Osteoblast (primary cell): Measurements from ENCODE around the gene TCF4. TPM values are rescaled to one million over a fixed set of nuclear protein-coding genes. Genes with fewer than 3 reads are reported as not detected.

Source experiments
- DNase-seq: peaks from one replicate; pipeline ENCODE4 v3.0.0; 2011; ENCODE audit warnings: low spot score, mixed read lengths; ENCODE audit not compliant: insufficient read length; ENCODE audit errors: missing footprints
- H2AFZ ChIP-seq: 2 replicates; pipeline ENCODE4 v1.6.0; 2011; ENCODE audit warnings: mild to moderate bottlenecking, low read length
- H3K27ac ChIP-seq: 2 replicates; pipeline ENCODE4 v1.5.1; 2011; ENCODE audit warnings: mild to moderate bottlenecking, low read depth, low read length, moderate library complexity
- H3K27me3 ChIP-seq: 2 replicates; pipeline ENCODE4 v1.6.0; 2012; ENCODE audit warnings: mild to moderate bottlenecking, control low read depth, inconsistent platforms, low read length, moderate library complexity; ENCODE audit not compliant: insufficient read depth
- H3K36me3 ChIP-seq: 2 replicates; pipeline ENCODE4 v1.5.1; 2011; ENCODE audit warnings: mild to moderate bottlenecking, low read length, control low read depth, moderate library complexity; ENCODE audit not compliant: insufficient read depth
- H3K4me1 ChIP-seq: 2 replicates; pipeline ENCODE4 v1.5.1; 2011; ENCODE audit warnings: mild to moderate bottlenecking, low read length, control low read depth, moderate library complexity; ENCODE audit not compliant: insufficient read depth
- H3K4me2 ChIP-seq: 2 replicates; pipeline ENCODE4 v1.6.0; 2011; ENCODE audit warnings: mild to moderate bottlenecking, low read length; ENCODE audit not compliant: insufficient read depth
- H3K4me3 ChIP-seq: fragments of 200-600 bp; sonication (generic); 3 replicates; pipeline ENCODE4 v1.5.1; 2012; ENCODE audit warnings: mild to moderate bottlenecking, low read length, inconsistent platforms; ENCODE audit not compliant: insufficient read depth
- H3K79me2 ChIP-seq: 2 replicates; pipeline ENCODE4 v1.6.0; 2012; ENCODE audit warnings: mild to moderate bottlenecking, low read length, control low read depth, inconsistent platforms; ENCODE audit not compliant: insufficient read depth
- H3K9me3 ChIP-seq: 2 replicates; pipeline ENCODE4 v1.5.1; 2011; ENCODE audit warnings: low read depth, low read length, control low read depth
- H4K20me1 ChIP-seq: 2 replicates; pipeline ENCODE4 v1.6.0; 2012; ENCODE audit warnings: mild to moderate bottlenecking, low read length, control low read depth; ENCODE audit not compliant: insufficient read depth
- total RNA-seq: library from RNA; depleted of rRNA; stranded (reverse); fragments of >200 nt; gene quantifications from 2 replicates; pipeline ENCODE4 v1.2.3, GENCODE V29; 2012
- TF ChIP-seq, protein P1 (sequence below): IDR thresholded peaks from 2 replicates; pipeline ENCODE4 v1.5.1; 2011; ENCODE audit warnings: mild to moderate bottlenecking, low read depth, low read length, moderate library complexity; ENCODE audit errors: extremely low read depth

Gene TCF4
- total RNA-seq, 1 donor, result 87.2 TPM

- H3K36me3 ChIP-seq, result no peaks in the 10 kb centered on the region
- no peaks in the 10 kb centered on the region for H3K79me2 ChIP-seq
- H3K4me1 ChIP-seq, result peaks cover 9% of the 10 kb centered on the region
- DNase-seq, result no peak
- no peak overlapping the region for H2AFZ ChIP-seq
- no peak overlapping the region for H3K27ac ChIP-seq
- TF ChIP-seq, protein P1, sequence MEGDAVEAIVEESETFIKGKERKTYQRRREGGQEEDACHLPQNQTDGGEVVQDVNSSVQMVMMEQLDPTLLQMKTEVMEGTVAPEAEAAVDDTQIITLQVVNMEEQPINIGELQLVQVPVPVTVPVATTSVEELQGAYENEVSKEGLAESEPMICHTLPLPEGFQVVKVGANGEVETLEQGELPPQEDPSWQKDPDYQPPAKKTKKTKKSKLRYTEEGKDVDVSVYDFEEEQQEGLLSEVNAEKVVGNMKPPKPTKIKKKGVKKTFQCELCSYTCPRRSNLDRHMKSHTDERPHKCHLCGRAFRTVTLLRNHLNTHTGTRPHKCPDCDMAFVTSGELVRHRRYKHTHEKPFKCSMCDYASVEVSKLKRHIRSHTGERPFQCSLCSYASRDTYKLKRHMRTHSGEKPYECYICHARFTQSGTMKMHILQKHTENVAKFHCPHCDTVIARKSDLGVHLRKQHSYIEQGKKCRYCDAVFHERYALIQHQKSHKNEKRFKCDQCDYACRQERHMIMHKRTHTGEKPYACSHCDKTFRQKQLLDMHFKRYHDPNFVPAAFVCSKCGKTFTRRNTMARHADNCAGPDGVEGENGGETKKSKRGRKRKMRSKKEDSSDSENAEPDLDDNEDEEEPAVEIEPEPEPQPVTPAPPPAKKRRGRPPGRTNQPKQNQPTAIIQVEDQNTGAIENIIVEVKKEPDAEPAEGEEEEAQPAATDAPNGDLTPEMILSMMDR, result peak; percentile 64
- no peak overlapping the region for H3K4me2 ChIP-seq
- no peaks in the 10 kb centered on the region for H3K27me3 ChIP-seq
- no peaks in the 10 kb centered on the region for H4K20me1 ChIP-seq
- no peak overlapping the region for H3K4me3 ChIP-seq
- H3K9me3 ChIP-seq, result no peaks in the 10 kb centered on the region
Measured at GRCh38 chr18:55343396-55344073, 244.5 kb downstream of the TCF4 start.

DNA sequence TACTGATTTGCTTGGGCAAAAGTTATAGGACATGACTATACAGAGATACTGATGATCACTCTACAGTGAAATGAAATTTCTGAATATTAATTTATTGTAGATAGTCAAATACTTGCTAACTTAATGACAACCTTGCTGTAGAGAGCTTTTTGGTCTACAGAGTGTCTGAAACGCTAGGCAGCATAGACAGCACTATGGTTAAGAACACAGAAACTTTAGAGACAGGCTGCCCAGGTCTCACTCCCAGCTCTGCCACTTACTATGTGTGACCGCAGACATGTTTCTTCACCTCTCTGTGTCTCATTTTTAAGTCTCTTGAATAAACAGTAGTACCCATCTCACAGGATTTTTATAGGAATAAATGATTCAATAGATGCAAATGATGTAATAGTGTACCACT lies 247.0 kb downstream of the TCF4 start:
- Histone ChIP-seq H3K27ac (no peak overlapping the region), H3K27me3 (no peaks in the 10 kb centered on the region), H3K79me2 (no peaks in the 10 kb centered on the region), H3K4me1 (peaks cover 19% of the 10 kb centered on the region), H3K36me3 (no peaks in the 10 kb centered on the region), H3K4me3 (no peak overlapping the region), H4K20me1 (no peaks in the 10 kb centered on the region), H2AFZ (no peak overlapping the region), H3K4me2 (no peak overlapping the region), H3K9me3 (no peaks in the 10 kb centered on the region)
- TF ChIP-seq, protein P1, result no peak
- DNase-seq, result no peak

GRCh38 chr18:55339990-55340389 lies 248.0 kb downstream of the TCF4 start:
- Histone ChIP-seq H4K20me1 (no peaks in the 10 kb centered on the region), H2AFZ (no peak overlapping the region), H3K4me3 (no peak overlapping the region), H3K27me3 (no peaks in the 10 kb centered on the region), H3K27ac (no peak overlapping the region), H3K4me1 (peaks cover 19% of the 10 kb centered on the region), H3K79me2 (no peaks in the 10 kb centered on the region), H3K36me3 (no peaks in the 10 kb centered on the region), H3K9me3 (no peaks in the 10 kb centered on the region), H3K4me2 (no peak overlapping the region)
- no peak for DNase-seq
- TF ChIP-seq, protein P1, result no peak

DNA sequence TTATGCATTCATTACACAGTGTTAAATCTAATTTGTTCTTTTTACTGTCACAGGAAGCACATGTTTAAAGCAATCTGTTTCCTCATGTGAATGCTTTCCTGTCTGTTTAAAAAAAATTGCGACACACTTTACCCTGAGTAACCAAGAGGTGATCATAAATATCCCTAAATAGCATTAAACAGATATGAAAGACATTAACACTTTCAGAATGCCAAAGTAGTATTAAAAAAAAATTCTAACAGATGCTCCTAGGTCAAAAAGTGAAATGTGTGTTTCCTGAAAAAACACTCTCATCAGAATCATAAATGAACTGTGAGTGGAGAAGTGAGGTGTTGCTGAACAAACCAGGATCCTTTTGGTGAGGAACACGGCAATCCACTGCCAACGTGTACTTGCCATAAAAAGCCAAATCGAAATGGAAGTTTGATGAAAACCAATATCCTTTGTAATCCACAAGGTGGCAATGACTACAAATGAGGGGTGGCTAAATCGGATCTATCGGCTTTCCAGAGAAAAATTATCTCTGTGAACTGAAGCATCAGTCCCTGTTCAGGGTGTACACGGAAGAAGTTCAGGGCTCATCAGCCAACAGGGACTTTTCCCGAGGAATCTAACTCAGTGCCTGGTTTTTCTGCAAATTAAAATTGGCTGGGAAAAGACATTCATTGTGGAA lies 248.9 kb downstream of the TCF4 start:
- Histone ChIP-seq H3K4me2 (peak overlapping the region; percentile 12), H2AFZ (no peak overlapping the region), H3K4me3 (no peak overlapping the region), H3K4me1 (peaks cover 19% of the 10 kb centered on the region), H4K20me1 (no peaks in the 10 kb centered on the region), H3K27ac (peak overlapping the region; percentile 13), H3K79me2 (no peaks in the 10 kb centered on the region), H3K9me3 (no peaks in the 10 kb centered on the region), H3K27me3 (no peaks in the 10 kb centered on the region), H3K36me3 (no peaks in the 10 kb centered on the region)
- TF ChIP-seq, protein P1, result peak; percentile 26
- DNase-seq, result no peak
